NCI-H524 treated with DMSO at 0.1 percent for 48 hours (cell line): ENCODE measurements around the gene CPLX4.
A peak's percentile ranks its signal among the peaks of the same experiment; 100 is the strongest.

Source experiments
- DNase-seq: peaks from one replicate; lab custom pipeline; 2025; lab: John Stamatoyannopoulos, UW

The CPLX4 gene

DNA sequence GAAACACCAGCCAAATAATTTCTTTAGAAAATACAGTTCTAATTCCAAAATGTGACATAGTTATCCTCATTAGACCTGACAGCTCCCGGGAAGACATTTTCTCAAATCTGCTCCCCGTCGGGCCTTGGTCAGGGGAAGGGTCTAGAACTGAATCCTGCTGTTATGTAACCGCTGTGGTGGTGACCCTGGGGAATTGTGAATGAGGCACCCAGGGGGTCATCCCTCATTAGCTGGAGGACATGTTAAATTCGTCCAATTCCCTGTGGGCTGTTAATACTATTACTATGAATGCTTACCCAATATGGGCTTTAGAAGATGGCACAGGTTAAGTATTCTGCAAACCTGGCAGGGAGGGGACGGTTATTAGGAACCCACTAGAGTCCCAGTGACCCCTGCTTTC lies 11.8 kb downstream of the CPLX4 start:
- no peak for DNase-seq

GRCh38 chr18:59305295-59305694 lies 13.2 kb downstream of the CPLX4 start:
- no peak for DNase-seq

GRCh38 chr18:59303656-59304195 lies 14.7 kb downstream of the CPLX4 start:
- DNase-seq: no peak

GRCh38 chr18:59303006-59303405 lies 15.4 kb downstream of the CPLX4 start:
- DNase-seq: peak; percentile 95

DNA sequence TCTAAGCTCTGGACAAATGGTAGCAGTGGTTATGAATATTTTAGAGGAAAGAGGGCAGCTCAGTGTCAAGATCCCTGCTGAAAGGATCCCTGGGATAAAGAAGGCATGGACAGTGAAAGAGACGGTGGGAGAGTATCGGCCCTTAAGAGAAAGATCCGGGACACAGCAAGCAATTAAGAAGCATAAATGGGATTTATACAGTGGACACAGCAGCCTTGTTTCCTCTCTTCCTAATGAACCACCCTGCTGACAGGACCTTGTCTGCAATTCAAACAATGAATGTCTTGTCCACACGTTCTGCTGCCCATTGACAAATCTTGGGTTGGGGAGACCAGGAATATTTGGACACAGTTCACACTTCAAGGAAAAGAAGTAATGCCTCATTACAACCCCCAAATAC lies 16.5 kb downstream of the CPLX4 start:
- no peak for DNase-seq

DNA sequence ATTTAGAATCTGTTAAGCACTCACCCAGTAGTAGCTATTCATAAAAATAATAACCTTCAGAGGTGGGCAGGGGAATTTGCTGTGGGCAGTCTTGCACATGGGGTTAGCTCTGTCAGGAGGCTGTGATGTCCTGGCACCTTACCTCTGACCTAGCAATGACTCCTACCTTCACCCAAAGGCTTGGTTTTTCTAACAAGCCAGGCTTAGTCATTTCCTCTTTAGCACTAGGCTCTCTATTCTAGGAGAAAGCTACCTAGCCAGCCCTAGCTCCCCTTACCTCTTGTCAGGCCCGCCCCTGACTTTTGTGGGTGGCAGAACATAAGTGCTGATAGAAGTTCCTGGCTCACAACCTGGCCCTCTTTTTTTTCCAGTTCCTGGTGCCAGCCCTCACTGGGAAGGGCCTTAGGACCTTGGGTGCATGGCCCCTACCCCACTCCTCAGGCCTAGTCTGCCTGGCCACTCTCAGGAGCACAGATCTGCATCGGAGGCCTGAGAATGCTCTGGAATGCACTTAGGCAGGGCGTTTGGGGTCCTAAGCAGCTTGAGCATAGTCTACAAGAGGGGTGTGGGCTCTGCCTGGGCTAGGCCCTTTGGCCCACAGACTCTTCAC lies 17.7 kb downstream of the CPLX4 start:
- no peak for DNase-seq

DNA sequence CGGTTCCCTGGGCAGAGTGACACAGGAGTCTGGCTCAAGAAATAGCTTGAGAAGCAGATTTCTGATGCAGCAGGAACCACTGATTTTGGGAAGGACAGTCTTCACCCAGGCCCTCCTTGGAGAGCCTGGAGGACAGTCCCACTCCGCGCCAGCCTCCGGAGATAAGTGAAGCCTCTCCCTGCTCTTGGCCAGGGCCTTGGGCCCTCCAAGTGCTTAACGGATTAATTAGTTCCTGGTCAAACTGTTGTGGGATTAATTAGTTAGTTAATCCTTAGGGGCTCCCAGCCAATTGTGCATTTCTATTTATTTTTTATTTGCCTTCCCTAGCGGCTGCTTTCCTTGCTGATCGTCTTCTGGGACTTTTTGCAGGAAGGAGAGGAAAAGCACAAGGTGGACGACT lies 19.6 kb downstream of the CPLX4 start:
- peak; percentile 40 for DNase-seq

GRCh38 chr18:59293317-59293716 lies 25.1 kb downstream of the CPLX4 start:
- DNase-seq: no peak

DNA sequence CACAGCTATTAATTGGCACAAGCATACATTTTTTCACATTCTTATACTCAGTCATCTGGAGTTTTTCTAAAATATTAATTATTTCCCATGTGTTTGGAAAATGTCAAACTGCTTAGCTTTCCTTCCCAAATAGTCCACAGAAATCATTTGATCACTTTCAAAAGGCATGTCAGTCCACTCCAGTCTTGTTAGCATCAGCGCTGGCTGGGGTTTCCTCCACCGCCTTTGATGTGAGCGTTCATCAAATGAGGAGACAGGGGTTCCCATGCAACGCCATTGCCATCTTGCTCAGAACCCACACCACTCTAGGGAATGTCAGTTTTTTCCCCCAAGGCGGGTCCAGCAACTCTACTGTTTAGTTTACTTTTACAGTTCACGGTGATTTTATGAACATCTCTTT lies 32.1 kb downstream of the CPLX4 start:
- DNase-seq: no peak

DNA sequence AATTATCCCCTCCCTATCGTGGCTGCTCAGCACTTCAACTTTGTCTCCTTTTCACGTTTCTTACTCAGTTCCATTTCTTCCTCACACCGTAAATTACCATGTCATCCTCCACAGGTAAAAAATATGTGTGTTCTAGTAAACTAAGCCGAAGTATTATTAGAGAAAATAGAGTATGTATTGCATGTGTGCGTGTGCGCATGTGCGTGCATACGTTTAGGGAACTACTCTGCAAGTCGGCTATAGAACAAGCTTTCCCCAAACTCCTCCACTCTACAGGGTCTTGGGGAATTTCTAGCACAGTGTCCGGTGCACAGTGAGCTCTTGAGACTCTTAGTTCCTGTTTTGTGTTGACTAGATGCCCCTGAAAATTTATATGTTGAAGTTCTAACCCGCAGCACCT lies 36.1 kb downstream of the CPLX4 start:
- no peak for DNase-seq

DNA sequence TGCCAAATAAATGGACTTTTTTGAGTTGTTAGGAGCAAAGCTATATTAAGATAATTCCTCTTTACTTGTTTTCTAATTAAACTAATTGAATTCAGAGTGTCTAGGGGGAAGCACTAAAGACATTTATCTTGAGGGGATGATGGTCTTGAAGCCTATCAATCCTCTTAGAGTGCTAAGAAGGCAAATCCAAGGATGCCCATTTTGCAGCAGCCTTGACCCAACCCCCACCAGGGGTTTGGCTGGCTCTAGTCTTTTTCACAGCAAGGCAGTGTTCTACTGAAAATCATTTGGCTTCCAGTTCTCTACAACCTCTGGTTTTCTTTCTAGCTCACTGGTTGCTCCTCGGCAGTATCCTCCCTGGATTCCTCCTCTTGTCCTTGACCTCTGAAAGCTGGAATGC lies 38.7 kb downstream of the CPLX4 start:
- no peak for DNase-seq

DNA sequence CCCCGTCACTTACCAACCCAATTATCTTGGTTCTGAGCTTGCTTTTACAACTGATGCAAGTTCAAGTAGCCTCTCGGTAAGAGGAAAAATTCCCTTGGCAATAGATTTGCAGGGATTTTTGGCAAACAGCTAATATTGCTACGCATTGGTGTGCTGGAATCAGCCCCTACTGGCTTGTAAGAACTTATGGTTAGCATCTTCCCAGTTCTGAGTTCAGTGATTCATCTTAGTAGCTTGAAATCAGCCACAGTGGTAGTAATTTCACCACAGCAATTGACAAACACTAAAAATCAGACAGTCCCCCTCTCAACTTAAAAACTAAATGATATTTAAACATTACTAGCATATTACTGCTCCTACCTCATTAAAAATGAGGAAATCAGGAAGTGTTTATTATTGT lies 39.3 kb downstream of the CPLX4 start:
- no peak for DNase-seq

- no peak for DNase-seq
Measured at GRCh38 chr18:59278793-59279192, 39.7 kb downstream of the CPLX4 start.

- no peak for DNase-seq
Measured at GRCh38 chr18:59276047-59276446, 42.4 kb downstream of the CPLX4 start.

DNA sequence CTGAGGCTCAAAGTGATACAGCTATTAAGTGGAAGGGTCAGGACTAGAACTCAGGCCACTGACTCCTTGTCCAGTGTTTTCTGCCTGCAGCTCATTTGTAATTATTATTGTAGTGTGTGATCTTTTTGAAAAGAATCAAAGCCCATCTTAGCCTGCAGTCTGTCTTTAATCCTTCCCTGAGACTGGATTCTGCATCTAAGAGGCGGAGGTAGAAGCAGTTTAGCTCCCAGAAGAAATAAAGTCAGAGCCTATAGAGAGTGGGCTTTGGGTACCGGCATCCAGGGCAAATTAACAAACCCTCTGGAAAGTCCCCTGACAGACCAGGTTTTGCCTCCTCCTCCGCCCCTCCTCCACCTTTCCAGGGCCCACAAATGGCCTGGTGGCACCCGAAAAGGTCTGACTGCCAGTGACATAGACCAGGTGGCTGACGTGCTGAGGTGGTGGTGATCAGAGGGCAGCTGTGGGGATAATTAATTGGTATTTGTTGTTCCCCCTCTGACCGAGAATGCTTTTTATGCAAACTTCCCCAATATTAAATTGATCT lies 43.0 kb downstream of the CPLX4 start:
- DNase-seq: no peak

- no peak for DNase-seq
Measured at GRCh38 chr18:59274533-59274928, 43.9 kb downstream of the CPLX4 start.

DNA sequence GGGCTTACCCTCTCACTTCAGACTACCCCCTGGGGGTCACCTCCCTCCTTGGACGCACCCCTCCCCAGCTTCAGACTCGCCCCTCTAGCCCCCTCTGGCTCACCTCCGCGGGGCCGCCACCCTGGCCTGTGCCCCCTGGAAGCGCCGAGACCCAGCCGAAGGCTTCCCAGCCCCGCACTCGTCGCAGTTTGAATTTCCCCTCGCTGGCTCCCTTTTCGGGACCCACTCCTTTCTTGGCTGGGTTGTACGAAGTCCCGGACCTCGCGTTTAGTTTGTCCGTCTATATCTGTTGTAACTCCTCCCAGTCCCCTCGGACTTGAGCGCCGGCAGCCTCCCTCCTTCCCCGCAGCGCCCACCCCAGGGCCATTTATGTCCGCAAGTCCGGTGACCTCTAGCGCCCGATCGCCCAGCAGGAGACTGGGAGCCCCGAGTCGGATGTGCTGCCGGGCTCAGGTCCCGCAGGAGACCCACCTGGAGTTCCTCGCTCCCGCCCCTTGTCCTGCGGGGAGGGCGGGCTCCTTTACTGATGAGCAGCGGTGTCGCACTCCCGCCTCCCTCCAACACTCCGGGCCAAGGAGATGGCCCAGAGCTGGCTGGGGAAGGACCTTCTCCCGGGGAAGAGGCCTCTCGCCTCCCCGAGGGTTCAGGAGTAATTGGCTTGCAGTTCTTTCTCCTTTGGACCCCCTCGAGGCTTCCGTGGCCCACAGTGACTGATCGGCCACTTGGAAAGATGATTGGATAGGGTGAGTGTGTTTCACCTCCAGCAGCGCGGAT lies 44.5 kb downstream of the CPLX4 start:
- no peak for DNase-seq

DNA sequence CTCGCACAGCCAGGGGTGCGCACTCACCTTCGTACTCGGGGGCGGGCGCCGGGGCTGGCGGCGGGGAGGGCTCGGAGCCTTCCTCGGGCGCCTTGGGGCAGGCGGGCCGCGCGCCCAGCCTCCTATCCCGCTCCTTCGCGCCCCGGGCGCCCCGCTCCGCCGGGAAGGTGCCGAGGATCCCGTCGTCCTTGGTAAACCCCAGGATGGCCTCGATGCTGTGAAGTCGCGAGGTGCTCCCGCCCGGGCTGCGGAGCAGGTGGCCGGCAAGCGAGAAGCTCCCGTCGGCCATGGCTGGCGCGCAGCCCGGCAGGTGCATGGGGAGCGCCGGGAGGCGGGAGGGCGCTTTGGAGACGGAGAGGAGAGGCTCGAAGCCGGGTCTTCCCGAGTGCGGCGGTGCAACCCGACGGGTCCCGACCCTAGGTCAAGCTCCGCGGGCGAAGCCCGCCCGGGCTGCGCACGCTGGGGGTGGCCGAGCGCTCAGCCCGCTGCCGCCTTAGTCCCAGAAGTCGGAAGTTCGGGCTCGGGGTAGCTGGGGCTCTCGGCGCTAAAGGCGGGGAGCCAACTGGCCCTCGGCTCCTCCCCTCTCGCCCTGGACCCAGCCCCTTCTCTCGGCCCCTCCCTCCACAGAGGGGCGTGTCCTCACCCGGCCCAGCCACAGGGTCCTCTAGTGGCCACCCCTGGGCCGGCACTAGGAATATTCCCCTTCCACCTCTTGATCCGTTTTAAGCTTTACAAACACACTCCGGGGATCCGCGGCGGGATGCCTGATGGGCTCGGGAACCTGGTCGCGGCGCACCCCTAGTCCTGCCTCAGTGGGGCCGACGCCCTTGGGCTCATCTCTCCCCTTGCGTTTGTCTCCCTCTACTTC lies 45.3 kb downstream of the CPLX4 start, which contains the start of gene RAX:
Gene RAX (minus strand): TSS at position 564 of the 868 bp plus-strand sequence. CDS start 248 bp downstream, at position 316.
- DNase-seq: no peak

DNA sequence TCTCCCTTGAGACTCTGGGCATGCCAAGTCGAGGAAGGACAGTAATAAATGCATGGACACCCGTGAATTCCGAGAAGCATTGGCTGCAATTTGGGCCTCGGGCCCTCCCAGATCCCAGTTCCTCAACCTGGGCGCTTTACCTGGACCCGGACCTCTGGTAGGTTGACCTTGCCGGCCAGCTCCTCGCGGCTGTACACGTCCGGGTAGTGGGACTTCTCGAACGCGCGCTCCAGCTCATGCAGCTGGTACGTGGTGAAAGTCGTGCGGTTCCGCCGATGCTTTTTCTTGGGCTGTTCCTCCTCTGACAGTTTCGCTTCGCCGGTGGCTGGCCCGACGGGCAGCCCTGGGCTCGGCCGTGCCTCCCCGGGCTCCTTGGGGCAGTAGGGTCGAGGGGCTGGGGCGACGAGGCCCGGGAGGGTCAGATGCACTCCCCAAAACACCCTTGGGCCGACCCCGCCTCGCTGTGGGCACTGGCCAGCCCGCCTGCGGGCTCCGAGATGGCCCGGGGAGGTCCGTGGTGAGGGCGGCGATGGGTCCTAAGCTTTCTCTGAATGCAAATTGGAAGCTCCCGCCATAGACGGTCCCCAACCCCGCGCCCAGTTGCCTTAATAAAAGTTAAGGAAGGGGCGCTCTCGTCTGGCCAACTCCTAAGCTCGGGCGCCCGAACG lies 46.1 kb downstream of the CPLX4 start:
- DNase-seq: no peak

DNA sequence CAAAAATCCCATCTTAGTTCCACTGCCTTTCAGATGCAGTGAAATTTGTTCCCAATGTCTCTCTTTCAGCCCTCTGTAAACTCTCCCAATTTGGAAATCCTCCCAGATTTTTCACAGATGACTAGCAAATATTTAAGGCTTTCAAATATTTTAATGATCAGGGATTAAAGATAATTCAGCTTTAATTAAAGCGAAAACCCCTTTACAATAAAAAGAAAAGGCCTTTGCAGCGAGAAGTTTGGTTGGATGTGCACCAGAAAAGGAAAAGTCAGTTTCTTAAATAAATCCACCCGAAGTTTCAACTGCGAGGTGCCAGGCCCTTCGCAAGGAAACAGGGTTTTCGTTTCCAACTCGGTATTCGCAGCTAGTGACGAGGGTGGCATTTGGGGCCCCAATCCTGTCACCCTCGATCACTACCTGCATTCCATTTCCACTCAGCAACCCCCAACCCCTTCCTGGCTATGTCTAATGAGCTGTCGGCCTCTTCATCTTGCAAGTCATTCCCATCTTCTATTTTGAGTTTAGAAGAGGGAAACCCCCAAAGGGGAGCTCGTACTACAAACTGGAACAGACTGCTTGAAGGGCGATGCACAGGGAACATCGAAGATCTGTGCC lies 46.7 kb downstream of the CPLX4 start:
- no peak for DNase-seq

DNA sequence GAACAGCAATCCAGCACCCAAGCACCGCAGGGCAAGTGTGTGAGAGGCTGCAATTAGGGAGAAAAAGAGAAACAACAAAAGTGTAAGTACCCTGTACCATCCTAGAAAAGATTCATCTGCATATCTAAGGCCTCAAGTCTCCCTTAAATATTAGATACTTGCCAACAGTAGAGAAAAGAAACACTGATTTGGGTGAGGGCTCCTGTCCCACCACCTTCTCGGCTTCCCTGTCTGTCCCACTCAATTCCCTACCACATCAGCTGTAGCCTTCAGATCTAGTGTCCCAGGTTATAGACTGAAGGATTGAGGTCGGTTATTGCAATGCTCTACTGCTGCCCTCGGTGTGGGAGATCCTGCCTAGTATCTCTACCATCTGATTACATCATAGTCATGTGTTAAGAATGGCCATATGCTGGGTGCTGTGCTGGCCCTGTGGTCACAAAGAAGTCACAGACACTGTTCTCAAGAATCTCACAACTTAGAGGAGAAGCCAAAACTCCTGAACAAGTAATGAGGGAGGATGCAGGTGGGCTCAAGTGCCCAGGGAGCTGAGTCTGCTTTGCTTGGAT lies 47.7 kb downstream of the CPLX4 start:
- no peak for DNase-seq
